Central memory CD4-positive, alpha-beta T cell (primary cell): ENCODE results near the gene GYS2.
"Not testable (repeated sequence)": the region's sequence is repeated elsewhere in the genome, so short reads cannot be mapped to it uniquely, and the experiment has no call there.

ENCODE experiments used
- DNase-seq: peaks from one replicate; pipeline ENCODE4 v3.0.0; 2022
- total RNA-seq, 3 experiments: gene quantifications; one replicate each; lab custom pipeline; 2026; lab: John Stamatoyannopoulos, UW

GYS2 gene
- 0 to 0.05 (median 0.04) reads per million in 3 experiments for total RNA-seq

DNA sequence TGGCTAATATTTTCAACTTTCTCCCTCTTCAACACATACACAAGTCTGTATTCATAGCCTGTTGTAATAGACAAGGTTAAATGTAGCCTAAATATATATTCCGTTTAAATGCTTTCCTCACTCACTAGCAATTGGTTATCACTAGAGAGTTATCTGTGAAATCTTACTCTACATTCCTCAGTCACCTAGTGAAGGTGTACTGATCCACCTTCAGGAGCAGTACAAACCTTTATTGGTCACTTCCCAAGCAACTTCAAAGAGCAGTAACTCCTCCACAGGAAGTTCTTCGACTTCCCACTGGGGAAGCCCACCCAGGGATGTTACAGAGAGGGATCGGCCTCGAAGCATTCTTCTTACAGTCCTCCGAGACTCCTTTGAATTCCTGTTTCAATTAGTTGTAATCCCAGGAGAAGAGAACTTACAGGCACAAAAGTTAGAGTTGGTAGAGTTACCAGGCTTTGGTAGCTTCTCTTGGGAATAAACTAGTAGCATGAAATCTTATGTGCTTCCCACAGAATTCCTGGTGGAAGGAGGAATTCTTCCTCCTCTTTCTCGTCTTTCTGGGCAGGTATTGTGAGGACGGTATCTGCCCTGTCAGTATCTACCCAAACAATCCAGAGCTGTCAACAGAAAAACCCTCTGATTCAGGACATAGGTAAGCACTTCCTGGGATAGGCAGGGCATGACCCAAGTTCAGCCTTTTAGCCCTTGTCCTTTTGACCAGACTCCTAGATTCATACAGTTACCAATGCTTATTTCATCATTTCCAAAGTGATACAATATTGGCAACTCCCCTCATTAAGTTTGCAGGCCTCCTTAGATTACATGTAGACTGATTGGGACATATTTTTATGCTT, at the start of gene GYS2:
Gene GYS2 (minus strand): TSS at position 603 of the 857 bp plus-strand sequence. CDS start 255 bp downstream, at position 348.
- no peak for DNase-seq

DNA sequence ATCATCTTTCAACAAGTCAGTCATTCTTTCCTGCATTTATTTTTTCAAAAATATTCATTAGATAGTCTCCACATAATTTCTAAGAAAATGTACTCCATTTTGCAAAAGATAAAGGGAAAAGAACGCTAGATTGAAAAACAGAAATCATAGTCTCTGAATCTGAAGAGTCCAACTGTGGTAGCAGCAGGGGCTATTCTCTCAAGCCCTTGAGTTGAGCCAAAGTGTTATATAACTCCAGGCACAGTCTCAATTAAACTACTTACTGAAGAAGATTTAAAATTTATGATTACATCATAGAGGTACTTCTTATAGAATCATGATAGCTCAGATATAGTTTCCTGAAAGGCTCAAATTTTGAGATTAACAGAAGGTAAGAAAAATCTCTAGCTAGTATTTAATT, 47.2 kb upstream of the GYS2 start:
- no peak for DNase-seq

DNA sequence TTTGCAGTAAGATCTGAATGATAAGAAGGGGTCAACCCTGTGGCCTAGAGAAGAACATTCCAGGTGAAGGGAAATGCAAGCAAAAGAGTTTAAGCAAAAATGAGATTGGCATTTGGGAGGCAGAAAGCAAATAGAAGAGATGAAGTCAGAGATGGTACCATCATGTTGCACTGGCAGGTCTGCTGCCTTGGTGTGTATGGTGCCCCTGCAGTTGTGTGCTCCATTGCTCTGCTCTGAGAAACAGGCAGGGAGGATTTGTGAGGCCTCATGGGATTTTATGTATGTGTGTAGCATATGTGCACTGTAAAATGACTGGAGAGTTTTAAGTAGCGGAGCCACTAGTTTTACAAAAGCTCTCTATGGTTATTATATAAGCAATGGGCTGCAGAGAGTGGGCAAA, 46.4 kb upstream of the GYS2 start:
- DNase-seq, result no peak

DNA sequence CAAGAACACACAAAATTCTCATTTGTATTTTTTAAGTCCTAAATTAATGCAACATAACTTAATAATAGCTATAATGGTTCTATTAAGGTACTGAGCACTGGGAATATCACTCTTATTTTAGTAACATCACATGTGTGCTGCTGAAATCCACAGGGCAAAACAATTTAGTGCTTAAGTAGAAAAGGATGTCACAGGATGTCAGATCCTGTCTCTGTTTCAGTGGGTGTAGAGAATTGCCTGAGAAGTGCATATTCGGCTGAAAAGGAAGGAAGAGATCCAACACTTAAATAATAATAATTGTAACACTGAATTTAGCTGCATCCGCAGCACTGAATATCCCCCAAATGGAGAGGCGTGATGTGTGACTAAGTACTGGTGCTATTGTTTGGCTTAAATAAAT, 44.4 kb upstream of the GYS2 start:
- DNase-seq, result no peak

DNA sequence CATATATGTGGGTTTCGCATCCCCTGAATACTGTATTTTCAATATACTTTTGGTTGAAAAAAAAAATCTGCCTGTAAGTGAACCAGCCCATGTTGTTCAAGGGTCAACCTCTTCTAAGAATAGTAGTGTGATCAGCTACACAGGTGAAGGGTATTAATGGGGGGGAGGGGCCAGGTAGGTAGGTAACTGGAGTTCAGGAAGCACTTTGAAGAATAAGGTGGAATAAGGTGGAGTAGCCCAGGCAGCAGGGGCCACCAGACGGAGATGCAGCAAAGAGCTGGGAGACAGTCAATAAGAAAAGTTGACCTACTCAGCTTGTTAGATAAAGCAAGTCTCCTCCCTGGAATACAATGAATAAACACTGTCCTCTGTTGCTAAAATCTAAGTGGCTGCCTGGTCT, 43.7 kb upstream of the GYS2 start:
- DNase-seq, result no peak

DNA sequence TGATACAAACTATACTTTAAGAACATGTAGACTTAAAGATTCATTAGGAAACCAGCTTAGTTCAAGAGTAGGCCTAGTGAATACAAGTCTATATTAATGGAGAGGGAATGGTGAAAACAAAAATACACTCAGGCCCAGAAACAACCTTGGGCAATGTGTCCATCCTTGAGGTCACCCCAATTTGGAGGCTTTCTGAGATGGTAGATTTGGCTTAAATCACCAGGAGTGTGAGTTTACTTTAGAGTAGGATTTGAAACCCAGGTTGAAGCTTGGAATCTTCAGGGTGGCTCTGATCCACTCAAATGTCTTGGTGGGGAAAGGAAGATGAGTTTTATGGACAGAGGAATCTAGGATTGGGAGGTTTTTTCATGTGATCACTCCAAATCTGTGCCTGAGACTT, 42.5 kb upstream of the GYS2 start:
- no peak for DNase-seq

DNA sequence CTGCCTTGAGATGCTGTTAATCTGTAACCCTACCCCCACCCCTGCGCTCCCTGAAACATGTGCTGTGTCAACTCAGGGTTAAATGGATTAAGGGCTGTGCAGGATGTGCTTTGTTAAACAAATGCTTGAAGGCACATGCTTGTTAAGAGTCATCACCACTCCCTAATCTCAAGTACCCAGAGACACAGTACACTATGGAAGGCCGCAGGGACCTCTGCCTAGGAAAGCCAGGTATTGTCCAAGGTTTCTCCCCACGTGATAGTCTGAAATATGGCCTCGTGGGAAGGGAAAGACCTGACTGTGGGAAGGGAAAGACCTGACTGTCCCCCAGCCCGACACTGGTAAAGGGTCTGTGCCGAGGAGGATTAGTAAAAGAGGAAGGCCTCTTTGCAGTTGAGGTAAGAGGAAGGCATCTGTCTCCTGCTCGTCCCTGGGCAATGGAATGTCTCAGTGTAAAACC, 40.4 kb upstream of the GYS2 start:
- DNase-seq, result not testable (repeated sequence)

DNA sequence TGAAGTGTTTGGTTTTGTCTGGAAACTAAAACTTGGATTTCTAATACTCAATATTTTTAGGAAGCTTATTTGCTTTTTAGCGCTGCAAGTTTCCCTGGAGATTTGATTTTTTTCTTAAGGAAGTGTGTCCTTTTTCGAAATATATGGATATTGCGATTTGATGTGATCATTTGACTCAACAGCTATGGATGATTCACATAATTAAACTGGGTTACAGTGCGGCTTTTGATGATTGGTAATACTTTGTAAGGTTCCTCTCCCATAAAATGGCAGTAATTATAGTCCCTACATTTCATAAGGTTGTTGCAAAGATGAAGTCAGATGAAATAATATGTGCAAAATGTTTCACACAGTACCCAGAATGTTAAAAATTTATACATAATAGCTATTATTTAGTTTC, 39.9 kb upstream of the GYS2 start:
- no peak for DNase-seq

DNA sequence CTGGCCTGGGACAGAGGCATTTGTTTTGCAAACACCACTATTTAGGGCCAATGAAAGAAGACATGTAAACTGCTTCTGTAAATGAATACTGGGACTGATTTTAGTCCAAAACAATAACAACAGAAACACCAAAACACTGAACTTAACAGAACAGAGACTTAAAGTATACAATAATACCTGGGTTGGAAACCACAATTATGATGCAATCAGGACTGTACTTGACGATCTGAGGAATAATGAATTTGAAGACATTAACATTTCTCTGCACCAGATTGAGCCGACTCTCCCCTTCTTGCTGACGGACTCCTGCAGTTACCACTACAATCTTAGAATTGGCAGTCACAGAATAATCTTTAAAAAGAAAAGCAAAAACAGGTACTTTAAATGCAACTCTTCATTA, 39.1 kb upstream of the GYS2 start:
- no peak for DNase-seq

DNA sequence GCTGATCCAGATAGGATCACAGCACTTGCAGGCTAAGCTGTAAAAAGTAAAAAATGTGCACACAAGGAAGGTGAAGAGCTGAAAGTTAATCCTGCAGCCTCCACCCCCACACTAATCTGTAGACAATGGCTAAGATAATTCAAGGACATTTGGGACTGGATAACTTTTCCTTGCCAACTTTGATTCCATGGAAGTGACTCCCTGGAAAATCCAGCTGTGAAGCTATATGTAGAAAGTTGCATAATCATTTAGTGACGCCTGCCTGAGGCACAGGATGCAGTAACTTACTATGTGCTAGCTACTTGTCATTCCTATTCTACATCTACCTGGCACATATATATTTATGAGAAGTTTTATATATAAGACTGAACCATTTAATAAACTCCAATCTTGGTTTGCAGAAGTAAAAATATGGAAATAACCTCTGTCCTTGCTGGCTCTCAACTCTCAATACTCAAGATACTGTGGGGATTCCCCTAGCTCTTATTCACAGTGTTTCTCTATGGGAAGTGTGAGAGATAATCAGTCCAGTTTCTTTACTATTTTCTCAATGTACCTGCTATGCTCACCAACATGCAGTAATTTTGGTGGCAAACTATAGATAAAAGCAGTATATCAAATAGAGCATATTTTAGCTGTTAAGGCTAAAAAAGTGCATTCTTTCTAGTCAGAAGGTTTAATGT, 38.2 kb upstream of the GYS2 start:
- DNase-seq, result no peak

DNA sequence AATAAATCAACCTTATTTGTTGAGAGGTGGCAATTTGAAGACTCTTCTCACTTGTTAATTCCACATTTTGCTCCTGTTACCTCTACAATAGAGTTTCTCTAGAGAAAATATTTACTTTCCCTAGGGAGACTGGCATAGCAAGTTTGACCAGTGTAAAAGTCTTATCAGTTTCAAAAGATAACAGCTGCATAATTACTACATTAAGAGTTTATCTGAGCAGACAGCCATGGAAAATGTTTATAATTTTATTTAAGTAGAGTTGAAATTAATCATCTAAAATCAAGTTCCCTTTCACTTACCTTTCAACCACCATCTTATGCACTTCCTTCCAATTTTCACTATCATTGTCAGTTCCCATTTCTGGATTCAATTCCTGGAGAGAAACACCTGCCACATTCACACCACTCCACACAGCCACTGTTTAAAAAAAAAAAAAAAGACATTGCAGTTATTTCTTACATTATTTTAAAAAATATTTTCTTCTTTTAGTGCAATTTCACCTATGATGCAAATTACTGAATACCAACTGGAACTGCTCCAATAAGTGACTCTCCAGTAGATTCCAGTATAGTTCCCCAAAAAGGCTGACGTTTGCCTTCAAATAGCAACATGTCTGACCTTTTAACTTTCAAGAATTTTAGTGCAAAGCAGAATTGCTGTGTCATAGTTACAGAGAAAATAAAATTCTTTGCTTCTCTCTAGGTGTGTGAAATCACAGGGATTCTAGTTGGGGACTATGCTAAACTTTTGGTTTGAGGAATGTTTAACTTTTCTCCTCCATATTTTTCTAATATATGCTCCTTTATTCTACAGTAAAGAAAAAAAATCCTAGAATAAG, 33.6 kb upstream of the GYS2 start:
- no peak for DNase-seq

DNA sequence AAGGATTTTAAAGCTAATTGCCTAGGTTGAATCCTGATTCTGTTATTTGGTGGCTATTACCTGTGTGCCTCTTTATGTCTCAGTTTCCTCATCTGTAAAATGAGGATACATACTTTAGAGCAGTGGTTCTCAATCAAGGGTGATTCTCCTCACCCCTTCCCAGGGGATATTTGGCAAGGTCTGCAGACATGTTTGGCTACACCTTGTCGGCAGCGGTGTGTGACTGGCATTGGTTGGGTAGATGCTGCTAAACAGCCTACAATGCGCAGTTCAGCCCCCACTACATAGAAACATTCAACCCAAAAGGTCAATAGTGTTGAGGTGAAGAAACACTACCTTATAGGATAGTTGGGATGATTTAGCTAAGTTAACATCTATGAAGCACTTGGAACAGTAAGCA, 29.6 kb upstream of the GYS2 start:
- no peak for DNase-seq

DNA sequence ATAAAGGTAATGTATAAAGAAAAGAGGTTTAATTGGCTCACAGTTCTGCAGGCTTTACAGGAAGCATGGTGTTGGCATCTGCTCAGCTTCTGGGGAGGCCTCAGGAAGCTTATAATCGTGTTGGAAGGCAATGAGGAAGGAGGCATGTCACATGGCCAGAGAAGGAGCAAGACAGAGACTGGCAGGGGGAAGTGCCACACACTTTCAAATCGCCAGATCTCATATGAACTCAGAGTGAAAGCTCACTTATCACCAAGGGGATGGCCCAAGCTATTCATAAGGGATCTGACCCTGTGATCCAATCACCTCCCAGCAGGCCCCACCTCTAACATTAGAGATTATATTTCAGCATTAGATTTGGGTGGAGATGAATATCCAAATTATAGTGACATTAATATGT, 26.7 kb upstream of the GYS2 start:
- DNase-seq, result no peak

DNA sequence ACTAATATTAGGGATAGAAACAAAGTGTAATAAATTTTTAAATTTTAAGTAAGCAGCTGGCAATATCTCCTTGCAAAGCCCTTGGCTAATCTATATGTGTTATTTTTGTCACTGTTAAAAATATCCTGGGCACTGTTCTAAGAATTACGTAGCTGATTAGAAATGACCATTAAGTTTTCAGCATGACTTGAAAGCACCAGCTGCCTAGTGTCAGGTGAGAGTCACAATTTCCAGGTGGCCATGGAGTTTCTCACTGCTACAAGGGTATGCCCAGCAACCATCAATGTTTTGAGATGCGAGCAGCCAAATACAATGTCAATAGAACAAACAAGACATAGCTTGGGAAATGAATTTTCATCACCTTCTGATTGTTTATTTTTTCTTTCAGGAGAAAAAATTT, 23.3 kb upstream of the GYS2 start:
- no peak for DNase-seq

DNA sequence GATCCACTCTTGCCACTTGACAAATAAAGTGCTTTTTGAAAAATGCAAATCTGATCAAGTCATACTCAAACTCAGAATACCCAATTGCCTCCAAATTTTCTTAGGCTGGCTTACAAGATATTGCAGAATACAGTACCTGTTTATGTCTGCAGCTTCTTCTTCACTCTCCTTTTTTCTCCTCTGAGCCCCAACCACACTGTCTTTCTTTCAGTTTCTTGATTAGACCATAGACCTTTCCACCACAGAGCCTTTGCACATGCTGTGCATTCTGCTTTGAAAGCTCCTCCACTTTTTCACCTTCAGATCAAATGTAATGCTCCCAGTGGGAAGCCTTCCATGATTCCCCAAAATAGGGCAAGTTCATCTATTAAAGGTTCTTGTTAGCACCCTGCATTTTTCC, 13.9 kb upstream of the GYS2 start:
- DNase-seq, result no peak

DNA sequence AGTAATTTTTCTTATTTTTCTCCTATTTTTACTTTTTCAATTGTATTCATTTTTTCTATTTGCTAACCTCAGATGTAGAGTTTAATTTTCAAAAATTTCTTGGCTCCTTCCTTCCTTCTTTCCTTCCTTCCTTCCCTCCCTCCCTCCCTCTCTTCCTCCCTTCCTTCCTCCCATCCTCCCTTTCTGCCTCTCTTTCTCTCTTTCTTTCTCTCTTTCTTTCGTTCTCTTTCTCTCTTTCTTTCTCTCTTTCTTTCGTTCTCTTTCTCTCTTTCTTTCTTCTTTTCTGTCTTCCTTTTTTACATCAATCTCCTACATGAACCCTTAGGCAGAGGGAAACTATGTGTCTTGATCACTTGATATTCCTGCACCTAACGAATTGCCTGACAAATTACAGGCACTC, 12.4 kb upstream of the GYS2 start:
- no peak for DNase-seq

DNA sequence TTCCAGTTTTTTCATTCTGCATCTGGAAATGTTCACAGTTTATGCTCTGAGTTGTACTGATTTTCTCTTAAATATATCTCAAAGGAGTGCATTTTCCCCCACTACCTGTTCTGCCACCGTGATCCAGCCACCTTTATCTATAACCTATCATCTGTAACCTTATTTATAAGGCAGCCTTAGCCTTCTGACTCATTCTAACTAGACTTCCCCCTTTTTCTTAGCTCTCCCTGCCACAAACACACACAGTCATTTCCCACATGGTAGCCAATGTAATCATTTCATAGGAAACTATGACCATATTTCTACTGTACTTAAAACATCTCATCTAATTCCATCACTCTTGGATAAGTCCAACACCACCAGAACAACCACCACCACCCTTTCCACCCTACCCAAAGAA, 10.8 kb upstream of the GYS2 start:
- no peak for DNase-seq

DNA sequence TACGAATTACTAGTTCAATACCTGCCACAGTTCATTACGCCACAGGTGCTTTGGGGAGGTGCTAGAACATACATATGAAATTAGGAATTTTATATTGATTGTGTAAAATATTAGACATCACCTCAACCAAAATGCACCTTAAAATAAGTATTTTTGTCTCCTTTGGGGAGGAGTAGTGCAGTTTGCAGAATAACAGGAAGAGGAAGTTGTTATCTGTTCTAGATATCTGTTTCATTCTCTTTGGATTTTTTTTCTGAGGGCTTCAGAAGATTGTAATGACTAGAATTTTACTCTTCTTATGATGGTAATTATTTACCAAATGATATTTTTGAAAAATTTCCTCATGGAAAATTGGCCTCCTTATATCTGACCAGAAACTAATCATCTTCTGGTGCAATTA, 9.9 kb upstream of the GYS2 start:
- peak; percentile 36 for DNase-seq

DNA sequence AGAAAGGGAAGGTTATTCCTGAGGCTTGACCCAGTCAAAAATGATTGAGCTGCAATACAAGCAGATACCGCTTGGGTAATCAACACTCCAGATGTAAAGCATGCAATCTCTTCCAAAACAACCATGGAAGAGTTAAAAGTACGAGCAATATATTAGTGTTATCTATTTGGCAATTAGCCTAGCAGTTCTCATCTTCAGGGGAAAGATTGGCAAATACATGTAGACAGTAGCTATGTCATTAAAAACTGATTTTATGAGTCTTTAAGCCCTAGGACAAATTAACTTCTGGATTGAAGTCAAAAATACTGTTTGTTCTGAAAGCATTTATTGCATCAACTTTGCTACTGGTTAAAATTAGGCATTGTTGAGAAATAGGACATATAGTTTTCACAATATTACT, 9.3 kb upstream of the GYS2 start:
- no peak for DNase-seq

DNA sequence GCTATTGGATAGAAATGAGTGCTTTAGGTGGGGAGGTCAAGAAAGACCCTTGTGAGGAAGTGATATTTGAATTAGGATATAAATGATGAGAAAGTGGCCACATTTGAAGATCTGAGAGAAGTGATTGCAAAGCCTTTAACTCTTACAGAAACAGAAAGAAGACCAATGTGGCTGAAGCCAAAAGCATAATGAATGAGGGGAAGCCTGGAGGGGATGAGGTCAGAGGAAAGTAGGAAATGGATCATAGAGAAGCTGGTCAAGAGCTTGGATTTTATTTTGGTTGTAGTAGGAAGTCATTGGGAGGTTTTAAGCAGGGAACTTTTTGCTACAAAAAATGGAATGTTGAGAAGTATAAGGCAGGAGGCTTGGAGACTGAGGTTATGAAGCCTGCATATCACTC, 3.5 kb upstream of the GYS2 start:
- DNase-seq, result no peak

DNA sequence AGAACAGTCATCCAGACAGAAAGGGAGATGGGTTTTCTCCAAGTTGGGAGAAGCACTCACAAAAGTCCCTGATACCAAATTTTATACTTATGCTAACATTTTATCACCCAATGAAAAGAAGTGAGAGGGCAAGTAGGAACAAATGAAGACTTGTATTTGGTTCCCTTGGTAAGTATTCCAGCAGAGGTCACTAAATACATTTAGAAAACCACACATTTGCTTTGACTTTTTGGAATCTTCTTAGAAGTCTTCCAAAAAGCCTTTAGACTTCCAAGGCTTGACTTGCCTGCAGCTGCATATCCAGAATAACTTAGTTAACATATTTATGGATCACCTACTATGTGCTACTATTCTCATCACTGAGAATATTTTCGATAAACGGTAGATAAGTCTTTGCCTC, 3.1 kb upstream of the GYS2 start:
- DNase-seq, result peak; percentile 25

DNA sequence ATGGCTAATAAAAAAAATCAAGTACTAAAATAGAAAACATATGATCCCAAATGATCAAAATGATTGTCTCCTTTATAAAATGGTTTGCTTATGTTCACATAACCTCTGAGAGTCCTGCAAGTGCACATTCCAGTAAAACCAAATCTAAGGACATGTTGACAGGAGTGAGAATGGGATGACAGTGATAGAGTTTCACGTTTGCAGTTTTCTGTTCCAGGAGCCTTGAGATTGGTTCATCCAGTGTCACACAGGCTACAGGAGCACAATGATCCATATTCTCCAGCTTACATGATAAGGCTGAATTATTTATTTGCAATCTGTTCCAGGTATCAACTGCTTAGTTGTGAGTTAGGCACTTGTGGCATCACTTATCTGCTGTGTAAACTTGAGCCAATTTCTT, 1.5 kb upstream of the GYS2 start:
- DNase-seq, result no peak

DNA sequence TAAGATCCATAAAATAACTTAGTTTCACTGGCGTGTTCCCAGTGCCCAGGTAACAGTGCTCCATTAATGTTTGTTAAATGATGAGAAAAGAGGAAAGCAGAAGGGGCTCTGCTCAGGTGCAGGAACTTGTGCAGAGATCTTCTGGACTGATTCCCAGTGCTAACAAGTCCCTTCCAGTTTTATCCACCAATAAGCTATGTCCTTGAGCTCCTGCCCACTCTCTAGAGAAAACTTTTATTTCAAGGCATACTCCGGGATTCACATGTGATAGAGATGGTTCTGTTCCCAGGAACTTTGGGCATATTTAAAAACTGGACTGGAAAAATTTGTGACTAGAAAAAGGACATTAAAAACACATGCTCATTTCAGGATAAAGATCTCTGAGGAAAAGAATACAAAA, 1.9 kb downstream of the GYS2 start:
- DNase-seq, result no peak
